Measurements from ENCODE around the gene TMEFF2. TPM values are rescaled to one million over a fixed set of nuclear protein-coding genes. Genes with fewer than 3 reads are reported as not detected.
A peak's percentile ranks its signal among the peaks of the same experiment; 100 is the strongest.

The TMEFF2 gene
- total and polyA plus RNA-seq, 2 experiments from 2014 or later = 1.7 to 2.2 TPM

GRCh38 chr2:192162392-192163042 lies 32.2 kb downstream of the TMEFF2 start:
- no peaks in the 10 kb centered on the region for H3K36me3 ChIP-seq (ENCODE audit: insufficient read depth)
- H2AFZ ChIP-seq = no peak overlapping the region
- DNase-seq (ENCODE audit: low spot score) (peak; percentile 89), ATAC-seq (peak; percentile 76)
- no peaks in the 10 kb centered on the region for H3K9me2 ChIP-seq (ENCODE audit: insufficient read depth)
- H3K4me1 ChIP-seq (ENCODE audit: insufficient read depth) = 0 out of 2 replicates have a peak, but pooled peaks cover 5% of the 10 kb centered on the region
- TF ChIP-seq CTCF (conservative IDR thresholded peaks at IDR 0.05; ENCODE audit: low read depth in 2 of 2) (peak; percentile 89 to 99), ETS1 (IDR thresholded peaks at IDR 0.05) (no peak)
- no peak overlapping the region for H3K4me2 ChIP-seq
- H3K27ac ChIP-seq (ENCODE audit: low read depth) = no peak overlapping the region
- no peaks in the 10 kb centered on the region for H3K36me3 Mint-ChIP-seq (ENCODE audit: low read depth)
- H3K4me3 ChIP-seq = no peak overlapping the region
- no peaks in the 10 kb centered on the region for H3F3A ChIP-seq (replicated peaks; ENCODE audit: low read depth)
- H3K27ac Mint-ChIP-seq = no peak overlapping the region
- H3K27me3 Mint-ChIP-seq (ENCODE audit: insufficient read depth, low read depth, poor library complexity) = no peaks in the 10 kb centered on the region
- no peaks in the 10 kb centered on the region for H3K79me2 ChIP-seq (replicated peaks; ENCODE audit: insufficient read depth)
- peaks cover 9% of the 10 kb centered on the region for H3K4me1 Mint-ChIP-seq
- H3K27me3 ChIP-seq (ENCODE audit: insufficient read depth) = no peaks in the 10 kb centered on the region
- no peaks in the 10 kb centered on the region for H3K9me3 Mint-ChIP-seq
- no peaks in the 10 kb centered on the region for H4K20me1 ChIP-seq (replicated peaks; ENCODE audit: insufficient read depth)
- no peak overlapping the region for H3K4me3 Mint-ChIP-seq

DNA sequence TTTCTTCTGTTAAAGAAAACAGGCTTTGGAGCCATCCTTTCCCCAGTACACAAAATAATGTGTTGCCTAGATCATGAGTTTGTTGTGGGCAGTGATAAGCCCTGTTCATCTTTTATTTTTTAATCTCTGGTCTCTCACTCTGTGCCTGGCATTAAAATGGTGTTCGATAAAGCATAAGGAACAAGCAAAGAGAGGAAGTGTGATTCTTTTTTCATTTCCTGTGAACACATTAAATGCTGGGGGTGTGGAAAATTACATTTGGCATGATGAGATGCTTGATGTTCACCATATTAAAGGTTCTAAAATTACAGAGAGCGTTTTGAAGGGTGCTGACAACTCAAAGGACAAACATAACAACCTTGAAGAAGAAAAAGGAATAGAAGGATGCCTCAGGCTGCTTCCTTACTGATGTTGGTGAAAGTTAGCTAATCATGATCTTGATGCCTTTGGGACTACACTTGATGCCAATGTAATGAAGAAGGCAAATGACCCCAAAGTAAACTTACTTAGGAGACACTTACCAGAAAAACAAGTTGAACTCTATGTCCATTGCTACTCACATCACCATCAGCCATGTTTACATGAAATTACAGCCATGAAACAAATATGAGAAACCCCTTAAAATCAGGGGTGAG lies 33.0 kb downstream of the TMEFF2 start:
- Mint-ChIP-seq H3K36me3 (ENCODE audit: low read depth) (no peaks in the 10 kb centered on the region), H3K4me3 (no peak overlapping the region), H3K27ac (no peak overlapping the region), H3K4me1 (peaks cover 9% of the 10 kb centered on the region), H3K27me3 (ENCODE audit: insufficient read depth, low read depth, poor library complexity) (no peaks in the 10 kb centered on the region), H3K9me3 (no peaks in the 10 kb centered on the region)
- 0 out of 2 replicates have a peak, but pooled peaks cover 5% of the 10 kb centered on the region for H3K4me1 ChIP-seq (ENCODE audit: insufficient read depth)
- H3K27ac ChIP-seq (ENCODE audit: low read depth) = no peak overlapping the region
- no peak overlapping the region for H2AFZ ChIP-seq
- H3K9me2 ChIP-seq (ENCODE audit: insufficient read depth) = no peaks in the 10 kb centered on the region
- no peaks in the 10 kb centered on the region for H3F3A ChIP-seq (replicated peaks; ENCODE audit: low read depth)
- H3K27me3 ChIP-seq (ENCODE audit: insufficient read depth) = no peaks in the 10 kb centered on the region
- no peaks in the 10 kb centered on the region for H3K79me2 ChIP-seq (replicated peaks; ENCODE audit: insufficient read depth)
- no peak for DNase-seq (ENCODE audit: low spot score)
- no peak overlapping the region for H3K4me3 ChIP-seq
- no peaks in the 10 kb centered on the region for H4K20me1 ChIP-seq (replicated peaks; ENCODE audit: insufficient read depth)
- no peak overlapping the region for H3K4me2 ChIP-seq
- no peaks in the 10 kb centered on the region for H3K36me3 ChIP-seq (ENCODE audit: insufficient read depth)
- ATAC-seq = no peak
- TF ChIP-seq ZNF462 (CRISPR knock-in tag; IDR thresholded peaks at IDR 0.05) (no peak), STAT1 (IDR thresholded peaks at IDR 0.05; ENCODE audit: unreplicated experiment) (no peak)
